Natural killer cell (primary cell): ENCODE measurements around the gene AHNAK2. TPM values are rescaled to one million over a fixed set of nuclear protein-coding genes. Genes with fewer than 3 reads are reported as not detected.

Experiments used
- ATAC-seq, 3 donors: fragments of 150-1000 bp in 2 of 3; fragments of 200-7000 bp in 1 of 3; cut with Tn5 transposase; 1 replicate in 1 of 3; 2 replicates in 2 of 3; pipeline ENCODE4 v1.10.0; 2021; ENCODE audit warnings: mild to moderate bottlenecking in 2 of 3, moderate library complexity in 2 of 3
- DNase-seq, 2 donors: peaks; one replicate each; pipeline versions ENCODE4 v3.0.0 to v3.0.0-alpha.2; 2013 to 2021; ENCODE audit warnings: mixed read lengths in 1 of 2
- H3K27ac ChIP-seq: one replicate; pipeline ENCODE4 v1.5.1; 2013; ENCODE audit warnings: mild to moderate bottlenecking, low read length
- H3K27me3 ChIP-seq: one replicate; pipeline ENCODE4 v1.6.1; 2013; ENCODE audit warnings: low read length; ENCODE audit not compliant: control insufficient read depth, insufficient read depth
- H3K36me3 ChIP-seq: one replicate; pipeline ENCODE4 v1.6.1; 2013; ENCODE audit warnings: low read length; ENCODE audit not compliant: control insufficient read depth, insufficient read depth
- H3K4me1 ChIP-seq: one replicate; pipeline ENCODE4 v1.6.1; 2013; ENCODE audit warnings: low read length; ENCODE audit not compliant: control insufficient read depth, insufficient read depth
- H3K4me3 ChIP-seq: one replicate; pipeline ENCODE4 v1.5.1; 2013; ENCODE audit warnings: low read length
- H3K9me3 ChIP-seq: one replicate; pipeline ENCODE4 v1.6.1; 2013; ENCODE audit warnings: low read length; ENCODE audit not compliant: control insufficient read depth, insufficient read depth
- H3K27ac Mint-ChIP-seq, 2 donors: one replicate each; pipeline ENCODE4 v1.8.0; 2022; ENCODE audit warnings: mild to moderate bottlenecking in 2 of 2, mixed read lengths in 2 of 2, moderate library complexity in 1 of 2
- H3K27me3 Mint-ChIP-seq, 2 donors: one replicate each; pipeline ENCODE4 v1.8.0; 2022; ENCODE audit warnings: low read depth in 2 of 2, mixed read lengths in 2 of 2
- H3K36me3 Mint-ChIP-seq: one replicate; pipeline ENCODE4 v1.8.0; 2022; ENCODE audit warnings: mixed read lengths
- H3K4me1 Mint-ChIP-seq, 2 donors: one replicate each; pipeline ENCODE4 v1.8.0; 2022; ENCODE audit warnings: mixed read lengths in 2 of 2
- H3K4me3 Mint-ChIP-seq: one replicate; pipeline ENCODE4 v1.8.0; 2022; ENCODE audit warnings: mild to moderate bottlenecking, moderate library complexity, mixed read lengths
- H3K9me3 Mint-ChIP-seq, 2 donors: one replicate each; pipeline ENCODE4 v1.8.0; 2022; ENCODE audit warnings: mixed read lengths in 2 of 2
- WGBS: methylation state at CpG from one replicate; pipeline ENCODE4 v1.1.7; 2013; ENCODE audit warnings: missing lambda C conversion rate; ENCODE audit not compliant: insufficient coverage; 5-methylcytosine and 5-hydroxymethylcytosine counted together
- intact Hi-C: fragments of 100-400 bp; cut with micrococcal nuclease; formaldehyde crosslinking; loops from one replicate; pipeline ENCODE4 v1.14.2; 2022
- total RNA-seq, 4 donors: library from RNA; stranded (reverse); fragments of 120-200 nt in 1 of 4; gene quantifications; one replicate each; pipeline versions ENCODE4 v1.2.3 to v1.2.4, GENCODE V29; 2013 to 2022
- TF ChIP-seq, protein P1 (sequence below): fragments of 200-600 bp; IDR thresholded peaks from one replicate; pipeline ENCODE4 v1.8.0; 2022; ENCODE audit warnings: antibody characterized with exemption

Gene AHNAK2
- total RNA-seq, 3 donors from 2014 or later (not counting 1 experiment from before 2014, with no cell fraction given) = 0.05 TPM; not detected in 2

DNA sequence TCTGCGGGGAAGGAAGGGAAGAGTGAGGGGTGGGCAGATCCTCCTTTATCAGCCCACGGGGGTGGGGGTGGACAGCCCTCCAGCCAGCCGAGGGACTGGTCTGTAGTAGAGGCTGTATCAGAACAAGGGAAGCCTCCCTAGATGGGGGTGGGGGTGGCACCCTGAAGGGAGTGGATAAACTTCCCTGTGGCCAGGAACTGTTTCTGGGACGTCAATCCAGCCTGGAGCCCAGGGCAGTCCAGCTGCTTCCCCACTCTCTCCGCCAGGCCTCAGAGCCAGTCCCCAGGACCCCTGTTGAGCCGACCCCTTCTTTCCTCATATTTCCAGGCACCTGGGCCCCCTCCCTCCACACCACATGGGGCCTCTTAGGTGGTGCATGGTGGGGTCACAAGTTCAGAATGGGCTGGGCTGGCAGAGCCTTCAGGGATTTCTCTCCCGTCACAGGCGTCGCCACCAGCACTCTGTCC lies 46.8 kb downstream of the AHNAK2 start:
- no peak overlapping the region for H3K4me3 Mint-ChIP-seq
- TF ChIP-seq, protein P1, sequence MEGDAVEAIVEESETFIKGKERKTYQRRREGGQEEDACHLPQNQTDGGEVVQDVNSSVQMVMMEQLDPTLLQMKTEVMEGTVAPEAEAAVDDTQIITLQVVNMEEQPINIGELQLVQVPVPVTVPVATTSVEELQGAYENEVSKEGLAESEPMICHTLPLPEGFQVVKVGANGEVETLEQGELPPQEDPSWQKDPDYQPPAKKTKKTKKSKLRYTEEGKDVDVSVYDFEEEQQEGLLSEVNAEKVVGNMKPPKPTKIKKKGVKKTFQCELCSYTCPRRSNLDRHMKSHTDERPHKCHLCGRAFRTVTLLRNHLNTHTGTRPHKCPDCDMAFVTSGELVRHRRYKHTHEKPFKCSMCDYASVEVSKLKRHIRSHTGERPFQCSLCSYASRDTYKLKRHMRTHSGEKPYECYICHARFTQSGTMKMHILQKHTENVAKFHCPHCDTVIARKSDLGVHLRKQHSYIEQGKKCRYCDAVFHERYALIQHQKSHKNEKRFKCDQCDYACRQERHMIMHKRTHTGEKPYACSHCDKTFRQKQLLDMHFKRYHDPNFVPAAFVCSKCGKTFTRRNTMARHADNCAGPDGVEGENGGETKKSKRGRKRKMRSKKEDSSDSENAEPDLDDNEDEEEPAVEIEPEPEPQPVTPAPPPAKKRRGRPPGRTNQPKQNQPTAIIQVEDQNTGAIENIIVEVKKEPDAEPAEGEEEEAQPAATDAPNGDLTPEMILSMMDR = no peak
- WGBS = 95% methylated on average over 8 of the region's 9 CpGs
- H3K4me1 ChIP-seq = peaks cover 27% of the 10 kb centered on the region
- H3K27me3 Mint-ChIP-seq = peaks cover 0 to 9% of the 10 kb centered on the region in 2 donors
- H3K9me3 ChIP-seq = no peaks in the 10 kb centered on the region
- DNase-seq (no peak), ATAC-seq (no peak)
- intact Hi-C loops = no loop called here
- H3K27ac ChIP-seq = no peak overlapping the region
- no peaks in the 10 kb centered on the region for H3K36me3 ChIP-seq
- H3K36me3 Mint-ChIP-seq = no peaks in the 10 kb centered on the region
- H3K9me3 Mint-ChIP-seq = no peaks in the 10 kb centered on the region
- no peak overlapping the region for H3K27ac Mint-ChIP-seq
- peaks cover 0 to 5% of the 10 kb centered on the region in 2 donors for H3K4me1 Mint-ChIP-seq
- no peak overlapping the region for H3K4me3 ChIP-seq
- peaks cover 5% of the 10 kb centered on the region for H3K27me3 ChIP-seq

DNA sequence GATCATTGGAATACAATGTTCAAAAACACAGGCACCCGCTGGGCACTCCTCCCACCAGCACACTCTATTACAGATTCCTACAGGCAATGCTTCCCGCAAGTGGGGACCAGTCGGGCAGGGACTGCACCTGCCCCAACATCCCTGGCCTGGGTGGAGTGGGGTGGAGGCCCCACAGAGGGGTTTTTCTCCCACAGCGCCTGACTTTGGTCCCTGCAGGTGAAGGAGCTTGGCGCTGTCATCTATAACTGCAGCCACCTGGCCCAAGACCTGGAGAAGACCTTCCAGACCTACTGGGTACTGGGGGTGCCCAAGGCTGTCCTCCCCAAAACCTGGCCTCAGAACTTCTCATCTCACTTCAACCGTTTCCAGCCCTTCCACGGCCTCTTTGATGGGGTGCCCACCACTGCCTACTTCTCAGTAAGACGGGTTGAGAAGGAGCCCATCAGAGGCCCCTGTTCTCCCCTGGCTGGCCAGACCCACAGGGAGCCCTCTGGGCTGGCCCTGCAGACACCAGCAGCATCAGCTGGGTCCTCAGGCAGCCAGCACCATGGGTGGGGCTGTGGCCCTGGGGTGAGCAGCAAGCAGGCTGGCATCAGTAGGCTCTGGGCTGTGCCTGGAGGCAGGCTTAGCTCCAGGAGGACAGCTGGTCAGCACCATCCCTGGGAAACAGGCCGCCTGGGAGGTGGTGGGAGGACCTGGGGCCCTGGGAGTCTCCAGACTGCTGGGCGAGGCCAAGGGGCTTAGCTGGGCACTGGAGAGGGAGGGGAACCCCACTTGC lies 47.5 kb downstream of the AHNAK2 start:
- Histone ChIP-seq H3K4me1 (peaks cover 32% of the 10 kb centered on the region), H3K4me3 (no peak overlapping the region), H3K27me3 (peaks cover 5% of the 10 kb centered on the region), H3K36me3 (no peaks in the 10 kb centered on the region), H3K27ac (no peak overlapping the region), H3K9me3 (no peaks in the 10 kb centered on the region)
- no peak overlapping the region for H3K4me3 Mint-ChIP-seq
- no peaks in the 10 kb centered on the region for H3K9me3 Mint-ChIP-seq
- H3K27me3 Mint-ChIP-seq = peaks cover 0 to 9% of the 10 kb centered on the region in 2 donors
- WGBS = 93% methylated on average over 8 of the region's 10 CpGs
- intact Hi-C loops = no loop called here
- ATAC-seq = no peak
- no peak for DNase-seq
- no peak overlapping the region for H3K27ac Mint-ChIP-seq
- TF ChIP-seq, protein P1 = no peak
- peaks cover 0 to 5% of the 10 kb centered on the region in 2 donors for H3K4me1 Mint-ChIP-seq
- no peaks in the 10 kb centered on the region for H3K36me3 Mint-ChIP-seq

DNA sequence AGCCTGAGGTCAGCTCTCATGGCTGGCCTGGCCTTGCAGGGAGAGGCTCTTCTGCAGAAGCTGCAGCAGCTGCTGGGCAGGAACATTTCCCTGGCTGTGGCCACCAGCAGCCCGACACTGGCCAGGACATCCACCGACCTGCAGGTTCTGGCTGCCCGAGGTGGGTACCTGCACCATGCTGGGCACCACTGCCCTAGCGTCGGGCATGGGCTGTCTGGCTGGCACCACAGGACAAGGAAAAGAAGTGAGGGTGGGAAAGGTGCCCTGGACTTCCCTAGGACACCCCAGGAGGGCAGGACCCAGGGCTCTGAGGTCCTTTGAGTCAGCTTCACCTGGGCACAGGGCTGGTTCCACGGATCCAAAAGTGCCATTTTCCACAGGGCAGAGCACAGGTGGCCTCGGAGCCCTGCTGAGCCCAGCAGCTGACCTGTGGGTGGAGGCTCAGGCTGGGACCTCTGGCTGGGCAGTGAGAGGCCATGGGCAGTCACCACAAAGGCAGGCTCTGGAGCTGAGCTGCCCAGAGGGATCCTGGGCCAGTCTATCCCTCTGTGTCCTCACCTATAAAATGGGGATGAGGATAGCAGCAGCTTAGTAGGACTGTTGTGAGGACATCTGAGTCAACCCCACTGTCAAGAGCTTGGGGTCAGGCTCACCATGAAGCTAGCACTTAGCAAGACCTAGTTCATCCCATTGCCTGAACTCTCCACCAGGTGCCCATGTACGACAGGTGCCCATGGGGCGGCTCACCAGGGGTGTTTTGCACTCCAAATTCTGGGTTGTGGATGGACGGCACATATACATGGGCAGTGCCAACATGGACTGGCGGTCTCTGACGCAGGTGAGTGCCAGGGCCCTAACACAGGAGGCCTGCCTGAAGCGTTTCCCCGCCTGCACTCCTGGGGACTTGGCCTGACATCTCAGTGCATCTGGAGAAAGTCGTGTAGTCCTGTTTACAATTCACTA lies 48.6 kb downstream of the AHNAK2 start:
- Histone ChIP-seq H3K27me3 (peaks cover 5% of the 10 kb centered on the region), H3K36me3 (no peaks in the 10 kb centered on the region), H3K9me3 (no peaks in the 10 kb centered on the region), H3K4me3 (no peak overlapping the region), H3K4me1 (peaks cover 39% of the 10 kb centered on the region), H3K27ac (no peak overlapping the region)
- WGBS = 92% methylated on average over 15 of the region's 15 CpGs
- no peaks in the 10 kb centered on the region for H3K36me3 Mint-ChIP-seq
- TF ChIP-seq, protein P1 = no peak
- ATAC-seq (no peak), DNase-seq (no peak)
- peak overlapping the region; percentile 23 for H3K4me3 Mint-ChIP-seq
- peaks cover 0 to 4% of the 10 kb centered on the region in 2 donors for H3K27me3 Mint-ChIP-seq
- H3K9me3 Mint-ChIP-seq = no peaks in the 10 kb centered on the region
- H3K4me1 Mint-ChIP-seq = peaks cover 0 to 3% of the 10 kb centered on the region in 2 donors
- intact Hi-C loops = no loop called here
- no peak overlapping the region for H3K27ac Mint-ChIP-seq
